Measurements from ENCODE around the gene KRTAP9-7. TPM values are rescaled to one million over a fixed set of nuclear protein-coding genes. Genes with fewer than 3 reads are reported as not detected.

The KRTAP9-7 gene
- total RNA-seq, 1 experiment from 2014 or later, result not detected

- no peak for TF ChIP-seq STAT6 (CRISPR knock-in tag; conservative IDR thresholded peaks at IDR 0.05; ENCODE audit: low read depth)
- TF ChIP-seq ATF2 (CRISPR knock-in tag; IDR thresholded peaks at IDR 0.05; ENCODE audit: borderline replicate concordance, low read depth), result no peak
- TF ChIP-seq GABPB1 (CRISPR knock-in tag; IDR thresholded peaks at IDR 0.05), result no peak
- TF ChIP-seq HMGA2 (CRISPR knock-in tag; IDR thresholded peaks at IDR 0.05), result no peak
- TF ChIP-seq GRHL2 (CRISPR knock-in tag; IDR thresholded peaks at IDR 0.05; ENCODE audit: insufficient replicate concordance, severe bottlenecking), result no peak
- TF ChIP-seq TEAD4 (CRISPR knock-in tag; IDR thresholded peaks at IDR 0.05), result no peak
Measured at GRCh38 chr17:41263212-41263611, 12.3 kb upstream of the KRTAP9-7 start (continued).

GRCh38 chr17:41264599-41264998, 10.9 kb upstream of the KRTAP9-7 start:
- H3K27ac Mint-ChIP-seq, result no peak overlapping the region
- peaks cover 4% of the 10 kb centered on the region; the same call in 1 of the 2 replicates for H3K27me3 Mint-ChIP-seq (ENCODE audit: low read depth)

More at GRCh38 chr17:41264599-41264998, 10.9 kb upstream of the KRTAP9-7 start:
- POLR2A ChIA-PET, result interaction anchor here (0.6 kb wide), 1 partner anchor 135 kb away, joined by 3 read pairs; no protein-coding TSS in a partner anchor
- no peak for TF ChIP-seq ZNF219 (CRISPR knock-in tag; IDR thresholded peaks at IDR 0.05; ENCODE audit: borderline replicate concordance)
- no peak for TF ChIP-seq MXD4 (CRISPR knock-in tag; IDR thresholded peaks at IDR 0.05; ENCODE audit: borderline replicate concordance)
- TF ChIP-seq ZNF416 (CRISPR knock-in tag; IDR thresholded peaks at IDR 0.05), result no peak
- TF ChIP-seq FOXP1 (CRISPR knock-in tag; IDR thresholded peaks at IDR 0.05; ENCODE audit: borderline replicate concordance), result no peak
- TF ChIP-seq MYBL2 (CRISPR knock-in tag; IDR thresholded peaks at IDR 0.05), result no peak
- TF ChIP-seq ATF1 (CRISPR knock-in tag; IDR thresholded peaks at IDR 0.05), result no peak
- TF ChIP-seq SP1 (CRISPR knock-in tag; conservative IDR thresholded peaks at IDR 0.05), result no peak
- no peak for TF ChIP-seq OVOL2 (CRISPR knock-in tag; IDR thresholded peaks at IDR 0.05; ENCODE audit: borderline replicate concordance)
- no peak for TF ChIP-seq ZMAT4 (CRISPR knock-in tag; IDR thresholded peaks at IDR 0.05)
- TF ChIP-seq JAZF1 (CRISPR knock-in tag; IDR thresholded peaks at IDR 0.05), result no peak
- TF ChIP-seq ZBTB43 (CRISPR knock-in tag; IDR thresholded peaks at IDR 0.05), result no peak
- TF ChIP-seq TCF7 (CRISPR knock-in tag; IDR thresholded peaks at IDR 0.05; ENCODE audit: low read depth), result no peak
- TF ChIP-seq MAX (CRISPR knock-in tag; IDR thresholded peaks at IDR 0.05), result no peak
- TF ChIP-seq ZNF532 (CRISPR knock-in tag; IDR thresholded peaks at IDR 0.05; ENCODE audit: borderline replicate concordance), result no peak
- no peak for DNase-seq (ENCODE audit: low spot score)
- no peaks in the 10 kb centered on the region for H3K4me1 Mint-ChIP-seq
- H3K9me3 Mint-ChIP-seq, result no peaks in the 10 kb centered on the region
- CTCF ChIA-PET, result no interaction called here
- no peaks in the 10 kb centered on the region for H3K36me3 Mint-ChIP-seq
- ATAC-seq, result no peak
- H3K4me3 Mint-ChIP-seq, result no peak overlapping the region
